Peyer's patch (tissue), 4 donors: ENCODE measurements around the gene GRIP1. TPM values are rescaled to one million over a fixed set of nuclear protein-coding genes. Genes with fewer than 3 reads are reported as not detected.

Experiments
- DNase-seq, 3 donors: peaks; one replicate each; pipeline ENCODE4 v3.0.0-alpha.2; 2017 to 2019
- H3K27ac ChIP-seq, 4 donors: fragments of 200-600 bp; sonication (generic); one replicate each; pipeline ENCODE4 v1.5.1; 2016 to 2019
- H3K27me3 ChIP-seq, 2 donors: fragments of 200-600 bp; sonication (generic); one replicate each; pipeline ENCODE4 v1.5.1; 2019
- H3K36me3 ChIP-seq, 3 donors: fragments of 200-600 bp; sonication (generic); one replicate each; pipeline ENCODE4 v1.5.1; 2016 to 2019
- H3K4me1 ChIP-seq, 4 donors: fragments of 200-600 bp; sonication (generic); one replicate each; pipeline ENCODE4 v1.5.1; 2016 to 2019
- H3K4me3 ChIP-seq, 4 donors: fragments of 200-600 bp; sonication (generic); 1 replicate in 3 of 4; 2 replicates in 1 of 4; pipeline ENCODE4 v1.5.1; 2016 to 2019; ENCODE audit warnings: mild to moderate bottlenecking in 1 of 4
- H3K9me3 ChIP-seq, 4 donors: fragments of 200-600 bp; sonication (generic); one replicate each; pipeline ENCODE4 v1.5.1; 2016 to 2019; ENCODE audit warnings: mild to moderate bottlenecking in 1 of 4
- CTCF ChIP-seq, 6 experiments: fragments of 450-650 bp in 4 of 6; fragments of 200-600 bp in 2 of 6; sonication (generic) in 1 of 6; IDR thresholded peaks; one replicate each; pipeline ENCODE4 v1.5.1; 2017 to 2019; ENCODE audit warnings: antibody characterized with exemption in 6 of 6, mild to moderate bottlenecking in 3 of 6, moderate library complexity in 1 of 6
- POLR2A ChIP-seq, 2 donors: fragments of 450-650 bp; IDR thresholded peaks; one replicate each; pipeline ENCODE4 v1.5.1; 2017; ENCODE audit warnings: antibody characterized with exemption in 2 of 2, mild to moderate bottlenecking in 2 of 2, moderate library complexity in 2 of 2
- total RNA-seq, 4 donors: library from RNA; depleted of rRNA; stranded (reverse); fragments of >200 nt; gene quantifications; one replicate each; pipeline ENCODE4 v1.1.0, GENCODE V29; 2016

GRIP1 gene
- total RNA-seq, result 1 to 10 TPM in 3 of 4 donors, under 1 TPM in 1; 0.66 to 5.2 (median 1.4) TPM

GRCh38 chr12:66678338-66679275 is at the start of gene GRIP1:
Gene GRIP1, minus strand, starts transcription at chr12:66679076. Its CDS starts 172 bp downstream, at chr12:66678904.
- Histone ChIP-seq H3K27me3 (no peaks in the 10 kb centered on the region), H3K27ac (no peak within 1 kb of the TSS), H3K4me3 (no peak within 1 kb of the TSS), H3K9me3 (no peaks in the 10 kb centered on the region), H3K36me3 (no peaks in the 10 kb centered on the region), H3K4me1 (no peaks in the 10 kb centered on the region)
- DNase-seq, result no peak
- no peak for TF ChIP-seq CTCF (IDR thresholded peaks at IDR 0.05)
- TF ChIP-seq POLR2A (IDR thresholded peaks at IDR 0.05), result no peak

GRCh38 chr12:66726556-66726955 is 47.7 kb upstream of the GRIP1 start:
- H3K36me3 ChIP-seq, result no peaks in the 10 kb centered on the region
- H3K9me3 ChIP-seq, result no peaks in the 10 kb centered on the region
- no peak for TF ChIP-seq POLR2A (IDR thresholded peaks at IDR 0.05)
- no peak for TF ChIP-seq CTCF (IDR thresholded peaks at IDR 0.05)
- H3K27ac ChIP-seq, result no peak overlapping the region
- DNase-seq, result no peak
- H3K4me3 ChIP-seq, result no peak overlapping the region
- no peaks in the 10 kb centered on the region for H3K27me3 ChIP-seq
- H3K4me1 ChIP-seq, result no peaks in the 10 kb centered on the region

- no peak for DNase-seq
- Histone ChIP-seq H3K4me1 (no peaks in the 10 kb centered on the region), H3K4me3 (no peak overlapping the region), H3K27me3 (no peaks in the 10 kb centered on the region), H3K36me3 (no peaks in the 10 kb centered on the region), H3K27ac (no peak overlapping the region), H3K9me3 (no peaks in the 10 kb centered on the region)
- no peak for TF ChIP-seq POLR2A (IDR thresholded peaks at IDR 0.05)
- no peak for TF ChIP-seq CTCF (IDR thresholded peaks at IDR 0.05)
Measured at GRCh38 chr12:66725031-66725430, 46.2 kb upstream of the GRIP1 start.

GRCh38 chr12:66724616-66725015 is 45.7 kb upstream of the GRIP1 start:
- H3K9me3 ChIP-seq, result no peaks in the 10 kb centered on the region
- H3K27me3 ChIP-seq, result no peaks in the 10 kb centered on the region
- TF ChIP-seq CTCF (IDR thresholded peaks at IDR 0.05) (no peak), POLR2A (IDR thresholded peaks at IDR 0.05) (no peak)
- H3K36me3 ChIP-seq, result no peaks in the 10 kb centered on the region
- no peak overlapping the region for H3K27ac ChIP-seq
- no peak overlapping the region for H3K4me3 ChIP-seq
- H3K4me1 ChIP-seq, result no peaks in the 10 kb centered on the region
- no peak for DNase-seq

- Histone ChIP-seq H3K4me3 (no peak overlapping the region), H3K27me3 (no peaks in the 10 kb centered on the region), H3K36me3 (no peaks in the 10 kb centered on the region), H3K4me1 (no peaks in the 10 kb centered on the region), H3K27ac (no peak overlapping the region), H3K9me3 (no peaks in the 10 kb centered on the region)
- DNase-seq, result no peak
- TF ChIP-seq CTCF (IDR thresholded peaks at IDR 0.05) (no peak), POLR2A (IDR thresholded peaks at IDR 0.05) (no peak)
Measured at GRCh38 chr12:66724026-66724425, 45.1 kb upstream of the GRIP1 start.
